H9 (cell line): ENCODE results near the gene ATG7. TPM values are rescaled to one million over a fixed set of nuclear protein-coding genes. Genes with fewer than 3 reads are reported as not detected.

Source experiments
- DNase-seq: peaks from one replicate; pipeline ENCODE4 v3.0.0-alpha.2; 2017
- H2AFZ ChIP-seq: one replicate; pipeline ENCODE4 v1.6.1; 2013; ENCODE audit warnings: mild to moderate bottlenecking, low read length, control low read depth, moderate library complexity
- H2AK5ac ChIP-seq: 2 replicates; pipeline ENCODE4 v1.6.1; 2013; ENCODE audit warnings: low read length, control low read depth, mixed read lengths; ENCODE audit not compliant: insufficient read length
- H2BK120ac ChIP-seq: one replicate; pipeline ENCODE4 v1.6.1; 2013; ENCODE audit warnings: low read depth, mild to moderate bottlenecking, low read length, control low read depth, inconsistent platforms; ENCODE audit not compliant: poor library complexity, severe bottlenecking
- H2BK12ac ChIP-seq: 2 replicates; pipeline ENCODE4 v1.6.1; 2013; ENCODE audit warnings: low read length, control low read depth, mixed read lengths, low read depth; ENCODE audit not compliant: insufficient read length
- H2BK15ac ChIP-seq: 2 replicates; pipeline ENCODE4 v1.6.1; 2013; ENCODE audit warnings: low read depth, low read length, control low read depth
- H2BK20ac ChIP-seq: one replicate; pipeline ENCODE4 v1.6.1; 2013; ENCODE audit warnings: low read depth, mild to moderate bottlenecking, low read length, control low read depth, inconsistent platforms; ENCODE audit not compliant: poor library complexity, severe bottlenecking
- H2BK5ac ChIP-seq: 2 replicates; pipeline ENCODE4 v1.6.1; 2013; ENCODE audit warnings: low read length, control low read depth, mixed read lengths; ENCODE audit not compliant: insufficient read length
- H3K14ac ChIP-seq: 2 replicates; pipeline ENCODE4 v1.6.1; 2013; ENCODE audit warnings: low read length, control low read depth; ENCODE audit not compliant: insufficient read depth
- H3K18ac ChIP-seq: 2 replicates; pipeline ENCODE4 v1.6.1; 2013; ENCODE audit warnings: low read depth, mild to moderate bottlenecking, mixed read lengths, low read length, control low read depth; ENCODE audit not compliant: insufficient read length
- H3K23ac ChIP-seq: 2 replicates; pipeline ENCODE4 v1.6.1; 2013; ENCODE audit warnings: low read length, control low read depth, mixed read lengths, low read depth; ENCODE audit not compliant: insufficient read length
- H3K23me2 ChIP-seq: 2 replicates; pipeline ENCODE4 v1.6.1; 2013; ENCODE audit warnings: low read depth, mild to moderate bottlenecking, mixed read lengths, low read length, control low read depth; ENCODE audit not compliant: insufficient read length, poor library complexity, severe bottlenecking
- H3K27ac ChIP-seq: 2 replicates; pipeline ENCODE4 v1.5.1; 2013; ENCODE audit warnings: low read length, control low read depth, mixed read lengths, low read depth; ENCODE audit not compliant: insufficient read length
- H3K27me3 ChIP-seq: 2 replicates; pipeline ENCODE4 v1.6.1; 2013; ENCODE audit warnings: low read length, control low read depth, inconsistent platforms; ENCODE audit not compliant: insufficient read depth
- H3K4ac ChIP-seq: 2 replicates; pipeline ENCODE4 v1.6.1; 2013; ENCODE audit warnings: low read depth, mild to moderate bottlenecking, control low read depth, inconsistent platforms, low read length, moderate library complexity
- H3K4me1 ChIP-seq: 2 replicates; pipeline ENCODE4 v1.6.1; 2013; ENCODE audit warnings: low read length, control low read depth, inconsistent platforms; ENCODE audit not compliant: insufficient read depth
- H3K4me2 ChIP-seq: 2 replicates; pipeline ENCODE4 v1.6.1; 2013; ENCODE audit warnings: low read length, control low read depth, mixed read lengths; ENCODE audit not compliant: insufficient read length, insufficient read depth
- H3K56ac ChIP-seq: 2 replicates; pipeline ENCODE4 v1.6.1; 2013; ENCODE audit warnings: low read depth, mild to moderate bottlenecking, mixed read lengths, low read length, control low read depth; ENCODE audit not compliant: insufficient read length
- H3K79me1 ChIP-seq: 2 replicates; pipeline ENCODE4 v1.6.1; 2013; ENCODE audit warnings: low read depth, mild to moderate bottlenecking, moderate library complexity, low read length, control low read depth, inconsistent platforms; ENCODE audit not compliant: insufficient read depth, poor library complexity, severe bottlenecking
- H3K79me2 ChIP-seq: 2 replicates; pipeline ENCODE4 v1.6.1; 2013; ENCODE audit warnings: low read length, control low read depth, inconsistent platforms; ENCODE audit not compliant: insufficient read depth
- H3K9ac ChIP-seq: 2 replicates; pipeline ENCODE4 v1.6.1; 2013; ENCODE audit warnings: low read length, control low read depth, mixed read lengths; ENCODE audit not compliant: insufficient read length; ENCODE audit errors: extremely low read depth
- H3K9me3 ChIP-seq: one replicate; pipeline ENCODE4 v1.6.1; 2013; ENCODE audit warnings: low read depth, low read length, inconsistent platforms; ENCODE audit not compliant: control insufficient read depth
- H3T11ph ChIP-seq: one replicate; pipeline ENCODE4 v1.6.1; 2013; ENCODE audit warnings: mild to moderate bottlenecking, low read length, control low read depth, inconsistent platforms
- H4K20me1 ChIP-seq: one replicate; pipeline ENCODE4 v1.6.1; 2013; ENCODE audit not compliant: control insufficient read depth, insufficient read length, insufficient read depth
- H4K5ac ChIP-seq: 2 replicates; pipeline ENCODE4 v1.6.1; 2013; ENCODE audit warnings: low read depth, mild to moderate bottlenecking, mixed read lengths, low read length, control low read depth; ENCODE audit not compliant: insufficient read length
- H4K8ac ChIP-seq: replicated peaks from 2 replicates; pipeline ENCODE4 v1.6.1; 2013; ENCODE audit warnings: low read length, control low read depth, mixed read lengths, low read depth; ENCODE audit not compliant: insufficient read length
- H4K91ac ChIP-seq: 2 replicates; pipeline ENCODE4 v1.6.1; 2013; ENCODE audit warnings: low read depth, mild to moderate bottlenecking, moderate library complexity, mixed read lengths, low read length, control low read depth; ENCODE audit not compliant: insufficient read length
- H3K27ac Mint-ChIP-seq, 3 experiments: 2 replicates in 2 of 3; 3 replicates in 1 of 3; pipeline ENCODE4 v1.8.0; 2020 to 2021; ENCODE audit warnings: mixed read lengths in 3 of 3, mild to moderate bottlenecking in 1 of 3, moderate library complexity in 1 of 3
- H3K27me3 Mint-ChIP-seq: 2 replicates; pipeline ENCODE4 v1.8.0; 2021; ENCODE audit warnings: low read depth, mild to moderate bottlenecking, moderate library complexity, mixed read lengths
- H3K36me3 Mint-ChIP-seq, 3 experiments: 2 replicates in 2 of 3; 3 replicates in 1 of 3; pipeline ENCODE4 v1.8.0; 2020 to 2021; ENCODE audit warnings: low read depth in 3 of 3, mixed read lengths in 3 of 3; ENCODE audit not compliant: insufficient read depth in 1 of 3
- H3K4me1 Mint-ChIP-seq, 2 experiments: 2 replicates each; pipeline ENCODE4 v1.8.0; 2020; ENCODE audit warnings: mixed read lengths in 2 of 2
- H3K4me3 Mint-ChIP-seq, 2 experiments: 2 replicates in 1 of 2; 3 replicates in 1 of 2; pipeline ENCODE4 v1.8.0; 2020 to 2021; ENCODE audit warnings: mild to moderate bottlenecking in 2 of 2, mixed read lengths in 2 of 2, moderate library complexity in 1 of 2
- H3K9me3 Mint-ChIP-seq, 2 experiments: 2 replicates in 1 of 2; 3 replicates in 1 of 2; pipeline ENCODE4 v1.8.0; 2020; ENCODE audit warnings: mild to moderate bottlenecking in 2 of 2, mixed read lengths in 2 of 2, moderate library complexity in 1 of 2
- total RNA-seq: library from RNA; stranded (reverse); gene quantifications from 2 replicates; pipeline ENCODE4 v1.2.1, GENCODE V29; 2021
- TF ChIP-seq, protein P1 (sequence below): fragments of 200-600 bp; sonication (generic); conservative IDR thresholded peaks from 3 replicates; pipeline ENCODE4 v1.8.0; 2021; ENCODE audit warnings: antibody characterized with exemption, mild to moderate bottlenecking

ATG7 gene
- total RNA-seq, 1 experiment from 2014 or later, result 17.9 TPM

DNA sequence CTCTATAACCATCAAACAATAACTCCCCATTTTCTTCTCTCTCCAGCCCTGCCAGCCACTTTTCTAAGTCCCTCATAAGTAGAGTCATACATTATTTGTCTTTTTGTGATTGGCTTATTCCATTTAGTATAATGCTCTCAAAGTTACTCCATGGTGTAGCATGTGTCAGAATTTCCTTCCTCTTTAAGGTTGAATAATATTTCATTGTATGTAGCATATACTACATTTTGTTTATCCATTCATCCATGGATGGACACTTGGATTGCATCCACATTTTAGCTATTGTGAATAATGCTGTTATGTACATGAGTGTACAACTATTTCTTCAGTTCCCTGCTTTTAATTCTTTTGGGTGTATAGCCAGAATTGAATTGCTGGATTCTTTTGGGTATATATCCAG lies 138.4 kb downstream of the ATG7 start:
- H3K9me3 Mint-ChIP-seq, result peaks cover 36 to 45% of the 10 kb centered on the region in 2 experiments
- Histone ChIP-seq H3K4me1 (no peaks in the 10 kb centered on the region), H4K5ac (no peak overlapping the region), H3K4me2 (no peak overlapping the region), H3T11ph (no peak overlapping the region), H3K9me3 (no peaks in the 10 kb centered on the region), H2AK5ac (no peak overlapping the region), H4K8ac (no peak overlapping the region), H3K23me2 (no peaks in the 10 kb centered on the region), H3K79me2 (no peaks in the 10 kb centered on the region), H3K27me3 (no peaks in the 10 kb centered on the region), H3K56ac (no peak overlapping the region), H3K14ac (no peak overlapping the region), H2BK20ac (no peak overlapping the region), H2BK12ac (no peak overlapping the region), H2BK120ac (no peak overlapping the region), H3K18ac (no peak overlapping the region), H3K79me1 (no peaks in the 10 kb centered on the region), H3K4ac (no peak overlapping the region), H2BK15ac (no peak overlapping the region), H2AFZ (no peak overlapping the region), H3K9ac (no peak overlapping the region), H4K20me1 (no peaks in the 10 kb centered on the region), H2BK5ac (no peak overlapping the region), H4K91ac (no peak overlapping the region), H3K27ac (no peak overlapping the region), H3K23ac (no peak overlapping the region)
- no peak overlapping the region for H3K4me3 Mint-ChIP-seq
- TF ChIP-seq, protein P1, sequence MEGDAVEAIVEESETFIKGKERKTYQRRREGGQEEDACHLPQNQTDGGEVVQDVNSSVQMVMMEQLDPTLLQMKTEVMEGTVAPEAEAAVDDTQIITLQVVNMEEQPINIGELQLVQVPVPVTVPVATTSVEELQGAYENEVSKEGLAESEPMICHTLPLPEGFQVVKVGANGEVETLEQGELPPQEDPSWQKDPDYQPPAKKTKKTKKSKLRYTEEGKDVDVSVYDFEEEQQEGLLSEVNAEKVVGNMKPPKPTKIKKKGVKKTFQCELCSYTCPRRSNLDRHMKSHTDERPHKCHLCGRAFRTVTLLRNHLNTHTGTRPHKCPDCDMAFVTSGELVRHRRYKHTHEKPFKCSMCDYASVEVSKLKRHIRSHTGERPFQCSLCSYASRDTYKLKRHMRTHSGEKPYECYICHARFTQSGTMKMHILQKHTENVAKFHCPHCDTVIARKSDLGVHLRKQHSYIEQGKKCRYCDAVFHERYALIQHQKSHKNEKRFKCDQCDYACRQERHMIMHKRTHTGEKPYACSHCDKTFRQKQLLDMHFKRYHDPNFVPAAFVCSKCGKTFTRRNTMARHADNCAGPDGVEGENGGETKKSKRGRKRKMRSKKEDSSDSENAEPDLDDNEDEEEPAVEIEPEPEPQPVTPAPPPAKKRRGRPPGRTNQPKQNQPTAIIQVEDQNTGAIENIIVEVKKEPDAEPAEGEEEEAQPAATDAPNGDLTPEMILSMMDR, result no peak
- no peaks in the 10 kb centered on the region for H3K27me3 Mint-ChIP-seq
- no peak for DNase-seq
- H3K27ac Mint-ChIP-seq, result no peak overlapping the region
- H3K4me1 Mint-ChIP-seq, result no peaks in the 10 kb centered on the region
- peaks cover 30 to 46% (median 33%) of the 10 kb centered on the region in 3 experiments for H3K36me3 Mint-ChIP-seq
